ENCODE results near the gene NCMAP. TPM values are rescaled to one million over a fixed set of nuclear protein-coding genes. Genes with fewer than 3 reads are reported as not detected.

NCMAP gene
- total and polyA plus RNA-seq, 2 of the 8 experiments (the other 6 are each of a cell fraction or from before 2014, with no cell fraction given), result 0.21 to 0.39 TPM

DNA sequence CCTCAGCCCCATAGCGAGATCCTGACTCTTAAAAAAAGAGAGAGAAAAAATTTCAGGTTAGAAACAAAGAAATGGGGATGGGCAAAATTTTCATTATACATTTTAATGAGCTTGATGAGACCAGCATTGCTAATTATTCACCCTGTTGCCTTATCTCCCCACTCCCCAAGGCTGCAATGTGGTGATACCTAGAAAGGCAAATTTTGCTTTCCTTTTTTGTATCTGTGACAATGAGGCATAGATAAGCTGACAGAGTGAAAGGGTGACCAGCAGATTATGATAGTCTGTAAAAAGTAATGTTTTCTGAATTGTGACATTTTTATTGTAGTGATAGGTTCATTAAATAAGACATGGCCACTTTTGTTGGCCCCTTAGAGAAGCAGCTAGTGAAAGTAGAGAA, 100.2 kb downstream of the NCMAP start:
- no peak overlapping the region for H2AFZ ChIP-seq (ENCODE audit: low read length)
- no peaks in the 10 kb centered on the region for H3K27me3 ChIP-seq (replicated peaks in 1 of 4; ENCODE audit: control insufficient read depth in 3 of 4, extremely low read depth in 1 of 4, insufficient read depth in 3 of 4, low read length in 3 of 4)
- no peaks in the 10 kb centered on the region; the same call in 1 of the 2 replicates for H3K79me1 ChIP-seq (ENCODE audit: low read depth, low read length)
- H2BK12ac ChIP-seq (ENCODE audit: low read depth, low read length), result no peak overlapping the region
- H3K23ac ChIP-seq (ENCODE audit: insufficient read length), result no peak overlapping the region
- no peak overlapping the region for H4K5ac ChIP-seq (ENCODE audit: insufficient read length, low read depth, low read length)
- H3K4me1 ChIP-seq (replicated peaks in 1 of 4; ENCODE audit: control insufficient read depth in 3 of 4, insufficient read depth in 4 of 4, low read length in 3 of 4), result no peaks in the 10 kb centered on the region
- H3K18ac ChIP-seq (ENCODE audit: extremely low read depth, low read length), result no peak overlapping the region
- TF ChIP-seq JUN (IDR thresholded peaks at IDR 0.05; ENCODE audit: low read depth, low read length) (no peak), KDM1A (IDR thresholded peaks at IDR 0.05; ENCODE audit: borderline replicate concordance, low read length) (no peak), TEAD4 (IDR thresholded peaks at IDR 0.05; ENCODE audit: low read depth, low read length) (no peak), SAP30 (IDR thresholded peaks at IDR 0.05; ENCODE audit: insufficient read depth, insufficient replicate concordance, low read length) (no peak), POU5F1 (IDR thresholded peaks at IDR 0.05; ENCODE audit: low read depth, low read length) (no peak), GABPA (IDR thresholded peaks at IDR 0.05; ENCODE audit: borderline replicate concordance, insufficient read depth, low read length) (no peak), CTBP2 (IDR thresholded peaks at IDR 0.05; ENCODE audit: borderline replicate concordance, insufficient read depth, insufficient read length, low read length) (no peak), SRF (IDR thresholded peaks at IDR 0.05; ENCODE audit: low read depth, low read length) (no peak), CBX5 (IDR thresholded peaks at IDR 0.05; ENCODE audit: low read depth, low read length) (no peak), CHD1 (IDR thresholded peaks at IDR 0.05; ENCODE audit: low read depth, low read length) (no peak)
- no peak overlapping the region for H3K4ac ChIP-seq (replicated peaks; ENCODE audit: insufficient read length, low read depth, low read length)
- H2AK5ac ChIP-seq (ENCODE audit: low read depth, low read length), result no peak overlapping the region
- no peak for DNase-seq (ENCODE audit: low read depth in 1 of 2, low spot score in 2 of 2)
- H3K4me3 ChIP-seq (ENCODE audit: extremely low read depth in 1 of 4, insufficient read depth in 2 of 4, low read depth in 3 of 4, low read length in 4 of 4), result no peak overlapping the region
- ChIA-PET CTCF (ENCODE audit: partially characterized antibody) (interaction anchor here (0.5 to 3.4 kb wide), 4 partner anchors 13 to 547 kb away, joined by 3 to 10 read pairs (median 3); no protein-coding TSS in a partner anchor), POLR2A (ENCODE audit: partially characterized antibody) (interaction anchor here (1.1 to 14.2 kb wide), 6 partner anchors 10 to 170 kb away, joined by 3 to 199 read pairs (median 14); partner anchors contain the start of gene SRRM1)
- no peak overlapping the region for H3K27ac ChIP-seq (ENCODE audit: low read depth, low read length)
- no peak overlapping the region for H2BK5ac ChIP-seq (ENCODE audit: low read depth, low read length)
- H2BK15ac ChIP-seq (ENCODE audit: low read length), result no peak overlapping the region
- no peak overlapping the region for H3K4me2 ChIP-seq (ENCODE audit: insufficient read depth in 1 of 2, low read depth in 2 of 2, low read length in 2 of 2)
- no peak overlapping the region for H3K56ac ChIP-seq (replicated peaks; ENCODE audit: insufficient read length, low read depth, low read length)
- no peak overlapping the region for H2BK120ac ChIP-seq (replicated peaks; ENCODE audit: low read depth, low read length)
- no peak overlapping the region for H4K8ac ChIP-seq (ENCODE audit: extremely low read depth, insufficient read depth, low read length)
- WGBS, 2 experiments (ENCODE audit: extremely low coverage in 1 of 2, insufficient coverage in 1 of 2, insufficient read length in 1 of 2, insufficient replicate concordance in 2 of 2, low coverage in 1 of 2, low lambda C conversion rate in 2 of 2, missing lambda C conversion rate in 1 of 2), result 92% methylated on average over 1 of the region's 1 CpG; no CpG with 5 or more reads in 1 of the 2 experiments
- H3K14ac ChIP-seq (ENCODE audit: insufficient read length), result no peak overlapping the region
- H4K91ac ChIP-seq (replicated peaks; ENCODE audit: insufficient read length, low read length), result no peak overlapping the region
- H3K9ac ChIP-seq (replicated peaks in 1 of 4; ENCODE audit: extremely low read depth in 1 of 4, low read depth in 3 of 4, low read length in 3 of 4), result no peak overlapping the region
- H3K79me2 ChIP-seq (ENCODE audit: control insufficient read depth in 1 of 2, insufficient read depth in 2 of 2, low read length in 2 of 2), result peaks cover 0 to 60% of the 10 kb centered on the region in 2 experiments; a peak in 2 of 4 replicates
- no peaks in the 10 kb centered on the region for H3K23me2 ChIP-seq (ENCODE audit: low read depth, low read length)
- no peak overlapping the region for H2BK20ac ChIP-seq (ENCODE audit: low read length)
- H3K9me3 ChIP-seq (ENCODE audit: insufficient read depth in 2 of 2, low read depth in 1 of 2, low read length in 1 of 2), result no peaks in the 10 kb centered on the region
- H4K20me1 ChIP-seq (replicated peaks in 1 of 2; ENCODE audit: control insufficient read depth in 1 of 2, insufficient read depth in 2 of 2, low read length in 2 of 2), result peaks cover 6% of the 10 kb centered on the region in 2 experiments
- no peak for FAIRE-seq
- H3K36me3 ChIP-seq (ENCODE audit: control insufficient read depth in 2 of 4, insufficient read depth in 4 of 4, low read length in 3 of 4), result peaks cover 60 to 100% (median 90%) of the 10 kb centered on the region in 4 experiments

Data from H1 (cell line).